GM18519 (cell line): ENCODE data around the gene MYOZ1.

ENCODE experiments used
- ATAC-seq: cut with Tn5 transposase; IDR thresholded peaks from one replicate; pipeline ENCODE4 v1.9.1; 2021; ENCODE audit warnings: mild to moderate bottlenecking, moderate library complexity; ENCODE audit not compliant: unreplicated experiment, low FRiP score

MYOZ1 gene

GRCh38 chr10:73614720-73615119 lies 26.6 kb downstream of the MYOZ1 start:
- no peak for ATAC-seq

GRCh38 chr10:73609116-73609515 lies 32.2 kb downstream of the MYOZ1 start:
- no peak for ATAC-seq

- ATAC-seq, result no peak
Measured at GRCh38 chr10:73601486-73601921, 39.8 kb downstream of the MYOZ1 start.

- no peak for ATAC-seq
Measured at GRCh38 chr10:73597346-73597745, 43.9 kb downstream of the MYOZ1 start.

- no peak for ATAC-seq
Measured at GRCh38 chr10:73593812-73594211, 47.5 kb downstream of the MYOZ1 start.

- no peak for ATAC-seq
Measured at GRCh38 chr10:73593110-73593509, 48.2 kb downstream of the MYOZ1 start.

GRCh38 chr10:73591935-73592699 lies 49.2 kb downstream of the MYOZ1 start:
- no peak for ATAC-seq

GRCh38 chr10:73590881-73591799 lies 50.1 kb downstream of the MYOZ1 start, which contains the start of gene USP54:
USP54 (minus strand) TSS chr10:73591342; CDS start chr10:73575658, 15,684 bp downstream.
- ATAC-seq, result no peak

- ATAC-seq, result no peak
Measured at GRCh38 chr10:73589563-73590126, 51.6 kb downstream of the MYOZ1 start.

- no peak for ATAC-seq
Measured at GRCh38 chr10:73588656-73589055, 52.6 kb downstream of the MYOZ1 start.

- ATAC-seq, result no peak
Measured at GRCh38 chr10:73586583-73586984, 54.7 kb downstream of the MYOZ1 start.

- ATAC-seq, result no peak
Measured at GRCh38 chr10:73585327-73585726, 55.9 kb downstream of the MYOZ1 start.

- no peak for ATAC-seq
Measured at GRCh38 chr10:73584737-73585136, 56.5 kb downstream of the MYOZ1 start.

- ATAC-seq, result no peak
Measured at GRCh38 chr10:73581918-73582317, 59.4 kb downstream of the MYOZ1 start.
